Endothelial cell (in vitro differentiated cells): Measurements from ENCODE around the gene GATA5. TPM values are rescaled to one million over a fixed set of nuclear protein-coding genes. Genes with fewer than 3 reads are reported as not detected.
A peak's percentile ranks its signal among the peaks of the same experiment; 100 is the strongest.

ENCODE experiments used
- DNase-seq: peaks from one replicate; pipeline ENCODE4 v3.0.0; 2021; ENCODE audit warnings: low spot score
- H3K27ac Mint-ChIP-seq: one replicate; pipeline ENCODE4 v1.8.0; 2021; ENCODE audit warnings: mixed read lengths, inconsistent platforms; ENCODE audit not compliant: unreplicated experiment
- H3K27me3 Mint-ChIP-seq: one replicate; pipeline ENCODE4 v1.8.0; 2021; ENCODE audit warnings: mild to moderate bottlenecking, moderate library complexity, mixed read lengths, inconsistent platforms; ENCODE audit not compliant: unreplicated experiment
- H3K36me3 Mint-ChIP-seq: one replicate; pipeline ENCODE4 v1.8.0; 2021; ENCODE audit warnings: mild to moderate bottlenecking, low read depth, mixed read lengths, inconsistent platforms; ENCODE audit not compliant: unreplicated experiment
- H3K4me1 Mint-ChIP-seq: one replicate; pipeline ENCODE4 v1.8.0; 2021; ENCODE audit warnings: mild to moderate bottlenecking, mixed read lengths, inconsistent platforms; ENCODE audit not compliant: unreplicated experiment
- H3K4me3 Mint-ChIP-seq: one replicate; pipeline ENCODE4 v1.8.0; 2021; ENCODE audit warnings: mild to moderate bottlenecking, mixed read lengths, inconsistent platforms; ENCODE audit not compliant: unreplicated experiment
- H3K9me3 Mint-ChIP-seq: one replicate; pipeline ENCODE4 v1.8.0; 2021; ENCODE audit warnings: mixed read lengths, inconsistent platforms; ENCODE audit not compliant: unreplicated experiment
- total RNA-seq: library from RNA; stranded (reverse); fragmentation: NEBNext Ultra II Directional; extraction: Animal tissue kit (Norgen Biotek cat#: 25700); gene quantifications from one replicate; pipeline ENCODE4 v1.2.1, GENCODE V29; 2021; ENCODE audit not compliant: unreplicated experiment
- TF ChIP-seq, protein P1 (sequence below): fragments of 200-600 bp; sonication (generic); IDR thresholded peaks from one replicate; pipeline ENCODE4 v1.5.0; 2021; ENCODE audit warnings: antibody characterized with exemption; ENCODE audit not compliant: unreplicated experiment

Gene GATA5
- total RNA-seq, 1 donor from 2014 or later, result not detected

DNA sequence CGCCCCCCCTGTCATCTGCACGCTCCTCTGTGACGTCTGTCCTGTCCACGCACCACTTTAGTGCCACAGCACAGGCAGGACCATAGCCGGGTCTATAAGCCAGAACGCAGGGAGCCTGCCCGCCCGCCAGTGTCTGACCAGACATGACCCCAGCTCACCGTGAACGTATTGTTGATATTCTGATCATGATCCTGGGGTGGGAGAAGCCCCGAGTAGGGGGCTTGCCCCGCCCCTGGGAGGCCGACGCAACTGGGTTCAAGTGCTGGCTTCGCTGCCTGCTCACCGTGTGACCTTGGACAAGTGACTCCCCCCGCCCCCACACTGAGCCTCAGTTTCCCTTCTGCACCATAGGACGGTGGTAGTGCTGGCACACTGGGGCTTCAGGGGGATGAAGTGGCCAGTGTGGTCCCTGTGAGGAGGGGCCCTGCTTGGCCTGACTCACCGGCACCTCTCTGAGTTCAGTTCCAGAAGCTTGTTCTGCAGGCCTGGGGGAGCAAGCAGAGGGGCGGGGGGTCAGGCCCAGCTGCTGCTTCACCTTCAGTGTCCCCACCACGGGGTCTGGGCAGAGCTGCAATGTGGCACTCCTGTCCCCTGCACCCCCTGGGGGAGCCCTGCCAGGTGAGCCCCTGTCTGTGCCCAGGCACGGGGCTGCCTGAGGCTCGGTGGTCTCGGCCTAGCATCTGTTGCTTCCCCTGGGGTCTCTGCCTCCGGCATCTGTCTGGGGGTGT is 57.6 kb downstream of the GATA5 start:
- Mint-ChIP-seq H3K36me3 (peaks cover 4% of the 10 kb centered on the region), H3K4me3 (no peak overlapping the region), H3K27ac (no peak overlapping the region), H3K9me3 (no peaks in the 10 kb centered on the region), H3K27me3 (peaks cover 10% of the 10 kb centered on the region), H3K4me1 (no peaks in the 10 kb centered on the region)
- no peak for DNase-seq
- TF ChIP-seq, protein P1, sequence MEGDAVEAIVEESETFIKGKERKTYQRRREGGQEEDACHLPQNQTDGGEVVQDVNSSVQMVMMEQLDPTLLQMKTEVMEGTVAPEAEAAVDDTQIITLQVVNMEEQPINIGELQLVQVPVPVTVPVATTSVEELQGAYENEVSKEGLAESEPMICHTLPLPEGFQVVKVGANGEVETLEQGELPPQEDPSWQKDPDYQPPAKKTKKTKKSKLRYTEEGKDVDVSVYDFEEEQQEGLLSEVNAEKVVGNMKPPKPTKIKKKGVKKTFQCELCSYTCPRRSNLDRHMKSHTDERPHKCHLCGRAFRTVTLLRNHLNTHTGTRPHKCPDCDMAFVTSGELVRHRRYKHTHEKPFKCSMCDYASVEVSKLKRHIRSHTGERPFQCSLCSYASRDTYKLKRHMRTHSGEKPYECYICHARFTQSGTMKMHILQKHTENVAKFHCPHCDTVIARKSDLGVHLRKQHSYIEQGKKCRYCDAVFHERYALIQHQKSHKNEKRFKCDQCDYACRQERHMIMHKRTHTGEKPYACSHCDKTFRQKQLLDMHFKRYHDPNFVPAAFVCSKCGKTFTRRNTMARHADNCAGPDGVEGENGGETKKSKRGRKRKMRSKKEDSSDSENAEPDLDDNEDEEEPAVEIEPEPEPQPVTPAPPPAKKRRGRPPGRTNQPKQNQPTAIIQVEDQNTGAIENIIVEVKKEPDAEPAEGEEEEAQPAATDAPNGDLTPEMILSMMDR, result no peak

DNA sequence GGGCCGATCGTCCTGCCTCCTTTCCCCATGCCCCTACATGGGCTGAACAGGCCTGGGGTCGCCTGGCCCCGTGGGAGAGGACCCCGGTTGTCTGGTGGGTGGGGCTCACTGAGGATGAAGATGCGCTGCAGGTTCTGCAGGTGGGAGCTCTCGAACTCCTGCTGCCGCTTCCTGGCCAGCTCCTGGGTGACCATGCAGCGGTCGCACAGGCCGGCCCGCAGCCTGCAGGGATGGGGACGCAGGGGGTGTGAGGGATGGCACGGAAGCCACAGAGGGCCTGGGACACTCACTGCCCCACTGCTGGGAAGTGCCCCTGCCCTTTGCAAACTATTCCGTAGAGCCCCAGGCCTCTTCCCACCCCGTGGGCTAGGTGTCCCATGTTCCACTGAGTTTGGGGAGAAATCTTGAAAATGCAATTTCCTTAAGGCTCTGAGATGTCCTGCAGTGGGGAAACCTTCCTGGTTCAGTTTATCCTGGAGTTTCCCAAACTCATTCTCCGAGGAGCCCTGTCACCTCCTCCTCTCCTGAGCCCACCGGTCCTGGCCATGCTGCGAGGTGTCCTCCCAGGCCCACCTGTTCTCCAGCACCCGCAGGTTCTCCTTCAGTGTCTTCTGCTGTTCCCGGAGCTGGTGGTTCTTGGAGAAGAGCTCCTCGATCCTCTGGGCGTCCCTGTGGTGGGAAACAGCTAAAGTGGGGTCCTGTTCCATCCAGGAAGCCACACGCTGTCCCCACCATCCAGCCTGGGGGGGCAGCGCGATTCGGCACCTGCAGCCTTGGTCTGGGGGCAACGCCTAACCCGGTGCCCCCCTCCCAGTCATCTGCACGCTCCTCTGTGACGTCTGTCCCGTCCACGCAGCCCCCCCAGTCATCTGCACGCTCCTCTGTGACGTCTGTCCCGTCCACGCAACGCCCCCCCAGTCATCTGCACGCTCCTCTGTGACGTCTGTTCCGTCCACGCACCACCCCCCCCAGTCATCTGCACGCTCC is 58.9 kb downstream of the GATA5 start:
- H3K36me3 Mint-ChIP-seq, result peaks cover 4% of the 10 kb centered on the region
- TF ChIP-seq, protein P1, result no peak
- H3K27me3 Mint-ChIP-seq, result peaks cover 10% of the 10 kb centered on the region
- no peaks in the 10 kb centered on the region for H3K9me3 Mint-ChIP-seq
- H3K27ac Mint-ChIP-seq, result no peak overlapping the region
- H3K4me3 Mint-ChIP-seq, result no peak overlapping the region
- H3K4me1 Mint-ChIP-seq, result no peaks in the 10 kb centered on the region
- no peak for DNase-seq

DNA sequence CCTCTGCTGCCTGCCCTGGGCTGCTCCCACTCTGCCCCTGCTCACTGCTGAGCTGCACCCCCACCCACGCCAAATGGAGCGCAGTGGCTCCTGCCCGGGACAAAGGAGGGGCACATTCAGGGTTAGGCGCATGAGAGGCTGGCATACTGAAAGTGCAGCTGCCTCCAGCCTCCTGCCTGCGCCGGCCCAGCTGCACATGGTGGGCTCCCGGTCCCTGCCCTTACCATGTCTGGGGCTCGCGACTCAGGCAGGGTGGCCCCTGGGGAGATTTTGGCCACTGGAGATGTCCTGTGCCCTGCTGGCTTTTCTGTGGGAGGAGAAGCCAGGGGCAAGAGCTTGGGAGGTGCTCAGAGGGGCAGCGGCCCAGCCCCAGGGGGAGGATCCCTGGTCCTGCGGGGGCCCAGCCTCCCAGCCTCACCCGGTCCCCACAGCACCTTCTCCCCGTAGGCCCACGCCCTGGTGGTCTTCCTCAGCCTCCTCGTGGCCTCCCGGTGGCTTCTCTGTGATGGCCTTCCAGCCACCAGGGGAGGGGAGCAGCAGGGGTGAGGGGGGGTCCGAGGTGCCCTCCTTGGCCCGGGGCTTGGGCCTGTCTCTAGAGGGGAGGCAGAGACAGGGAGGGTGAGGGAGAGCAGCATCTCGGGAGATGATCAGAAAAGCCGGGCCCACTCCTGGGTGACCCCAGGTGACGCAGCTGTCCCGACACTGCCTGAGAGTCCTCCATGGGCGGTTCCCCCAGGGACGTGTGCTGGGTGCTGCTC is 60.3 kb downstream of the GATA5 start:
- Mint-ChIP-seq H3K4me3 (no peak overlapping the region), H3K27me3 (peaks cover 5% of the 10 kb centered on the region), H3K27ac (no peak overlapping the region), H3K9me3 (no peaks in the 10 kb centered on the region), H3K36me3 (peaks cover 4% of the 10 kb centered on the region), H3K4me1 (no peaks in the 10 kb centered on the region)
- TF ChIP-seq, protein P1, result no peak
- no peak for DNase-seq

DNA sequence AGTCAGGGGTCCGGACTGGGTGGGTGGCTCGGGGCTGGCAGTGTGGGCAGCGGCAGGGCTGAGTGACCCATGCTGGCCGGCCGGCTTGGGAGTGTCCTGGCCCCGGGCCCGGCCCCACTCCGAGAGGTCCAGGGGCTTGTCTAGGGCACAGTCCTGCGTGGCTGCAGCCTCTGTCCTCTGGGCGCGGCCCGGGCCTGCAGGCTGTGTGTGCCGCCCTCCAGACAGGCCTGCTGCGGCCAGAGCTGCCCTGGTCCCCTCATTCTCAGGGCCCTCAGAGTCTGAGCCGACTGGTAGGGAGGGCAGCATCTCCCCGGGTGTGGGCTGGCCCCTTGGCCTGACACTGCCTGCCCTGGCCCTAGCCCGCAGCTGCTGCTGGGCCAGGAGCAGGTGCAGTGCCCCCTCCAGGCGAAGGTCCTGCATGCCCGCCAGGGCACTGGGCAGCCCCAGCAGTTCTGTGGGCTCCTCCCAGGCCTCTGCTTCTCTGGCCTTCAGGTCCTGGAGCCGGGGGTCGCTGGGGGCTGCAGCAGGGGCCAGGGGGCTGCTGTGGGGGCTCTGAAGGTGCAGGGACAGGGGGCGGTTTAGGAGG is 61.8 kb downstream of the GATA5 start:
- Mint-ChIP-seq H3K27me3 (peaks cover 6% of the 10 kb centered on the region), H3K4me1 (no peaks in the 10 kb centered on the region), H3K36me3 (no peaks in the 10 kb centered on the region), H3K4me3 (no peak overlapping the region), H3K27ac (no peak overlapping the region), H3K9me3 (no peaks in the 10 kb centered on the region)
- TF ChIP-seq, protein P1, result no peak
- peak; percentile 45 for DNase-seq

Other genes starting within 250 kb of the GATA5 start
- 39.5 TPM for gene OSBPL2, start 237.5 kb downstream of the GATA5 start, total RNA-seq
- gene ADRM1, start 173.0 kb downstream of the GATA5 start, total RNA-seq, result 132 TPM
- gene LAMA5, start 108.7 kb downstream of the GATA5 start, total RNA-seq, result 34.5 TPM
- gene RPS21, start 88.9 kb downstream of the GATA5 start, total RNA-seq, result 1,710 TPM
- gene CABLES2, start 68.7 kb downstream of the GATA5 start, total RNA-seq, result 9.3 TPM
- 0.10 TPM for gene RBBP8NL, start 48.5 kb downstream of the GATA5 start, total RNA-seq
- 1.4 TPM for gene SLCO4A1, start 166.5 kb upstream of the GATA5 start, total RNA-seq
- gene NTSR1, start 232.8 kb upstream of the GATA5 start, total RNA-seq, result not detected